Left lung (tissue), 10 donors: ENCODE measurements around the gene PAGE2B. TPM values are rescaled to one million over a fixed set of nuclear protein-coding genes. Genes with fewer than 3 reads are reported as not detected.

Source experiments
- ATAC-seq: fragments of 200-7000 bp; cut with Tn5 transposase; one replicate; pipeline ENCODE4 v1.9.1; 2020; ENCODE audit warnings: moderate library complexity
- DNase-seq, 4 donors: peaks; one replicate each; pipeline ENCODE4 v3.0.0-alpha.2; 2013 to 2020
- H3K27ac ChIP-seq, 2 donors: fragments of 200-600 bp; sonication (generic) in 1 of 2; one replicate each; pipeline versions ENCODE4 v1.5.0 to v1.8.0; 2020 to 2021
- H3K27me3 ChIP-seq, 2 donors: fragments of 200-600 bp; sonication (generic) in 1 of 2; one replicate each; pipeline versions ENCODE4 v1.5.0 to v1.8.0; 2020 to 2021
- H3K36me3 ChIP-seq, 2 donors: fragments of 200-600 bp; sonication (generic) in 1 of 2; one replicate each; pipeline versions ENCODE4 v1.5.0 to v1.8.0; 2020 to 2021
- H3K4me1 ChIP-seq, 2 donors: fragments of 200-600 bp; one replicate each; pipeline ENCODE4 v1.8.0; 2021
- H3K4me3 ChIP-seq, 2 donors: fragments of 200-600 bp; sonication (generic) in 1 of 2; one replicate each; pipeline versions ENCODE4 v1.5.0 to v1.8.0; 2020 to 2021; ENCODE audit warnings: mild to moderate bottlenecking in 1 of 2
- H3K9me3 ChIP-seq, 2 donors: fragments of 200-600 bp; sonication (generic) in 1 of 2; one replicate each; pipeline versions ENCODE4 v1.5.0 to v1.8.0; 2020 to 2021
- intact Hi-C, 2 donors: fragments of 100-400 bp; cut with DNase I; formaldehyde crosslinking; loops; one replicate each; pipeline versions ENCODE4 v1.11.2 to v1.14.2; 2022
- polyA plus RNA-seq, 6 donors: library from polyadenylated mRNA; unstranded; fragments of 120-200 nt; gene quantifications; one replicate each; pipeline ENCODE4 v1.2.1, GENCODE V29; 2013; ENCODE audit not compliant: insufficient read length in 6 of 6
- total RNA-seq, 2 donors: library from RNA; stranded (reverse); fragmentation: NEBNext Ultra II Directional; extraction: Animal tissue kit (Norgen Biotek cat#: 25700); gene quantifications; one replicate each; pipeline ENCODE4 v1.2.1, GENCODE V29; 2021
- TF ChIP-seq, protein P1 (sequence below), 2 donors: fragments of 200-600 bp; sonication (generic) in 1 of 2; IDR thresholded peaks; one replicate each; pipeline versions ENCODE4 v1.5.0 to v1.8.0; 2021; ENCODE audit warnings: antibody characterized with exemption in 2 of 2
- donor health status: DM: no; HTN: yes; CAD: no.
- donor health status: DM: no; HTN: no; CAD: no.

The PAGE2B gene
- total and polyA plus RNA-seq, 8 donors, result not detected

DNA sequence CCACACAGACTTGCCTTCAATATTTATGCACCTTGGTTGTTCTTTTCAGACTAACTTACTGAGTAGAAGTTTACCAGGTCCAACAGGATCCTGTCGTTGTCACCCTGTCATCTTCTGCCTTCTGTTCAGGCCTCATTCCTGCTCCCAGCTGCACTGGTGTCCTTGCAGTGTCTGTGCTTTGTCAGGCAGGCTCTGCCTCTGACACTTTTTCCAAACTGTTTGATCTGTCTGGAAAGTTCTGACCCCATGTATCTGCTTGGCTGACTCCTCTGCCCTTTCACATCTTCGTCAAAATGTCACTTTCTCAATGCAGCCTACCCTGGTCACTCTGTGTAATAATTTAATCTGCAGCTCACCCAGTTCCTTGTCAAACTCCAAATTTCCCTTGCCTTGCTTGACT lies 23.9 kb downstream of the PAGE2B start:
- Histone ChIP-seq H3K36me3 (no peaks in the 10 kb centered on the region), H3K9me3 (no peaks in the 10 kb centered on the region), H3K4me1 (no peaks in the 10 kb centered on the region), H3K27me3 (no peaks in the 10 kb centered on the region), H3K27ac (no peak overlapping the region), H3K4me3 (no peak overlapping the region)
- intact Hi-C loops, result no loop called here
- no peak for ATAC-seq
- TF ChIP-seq, protein P1, sequence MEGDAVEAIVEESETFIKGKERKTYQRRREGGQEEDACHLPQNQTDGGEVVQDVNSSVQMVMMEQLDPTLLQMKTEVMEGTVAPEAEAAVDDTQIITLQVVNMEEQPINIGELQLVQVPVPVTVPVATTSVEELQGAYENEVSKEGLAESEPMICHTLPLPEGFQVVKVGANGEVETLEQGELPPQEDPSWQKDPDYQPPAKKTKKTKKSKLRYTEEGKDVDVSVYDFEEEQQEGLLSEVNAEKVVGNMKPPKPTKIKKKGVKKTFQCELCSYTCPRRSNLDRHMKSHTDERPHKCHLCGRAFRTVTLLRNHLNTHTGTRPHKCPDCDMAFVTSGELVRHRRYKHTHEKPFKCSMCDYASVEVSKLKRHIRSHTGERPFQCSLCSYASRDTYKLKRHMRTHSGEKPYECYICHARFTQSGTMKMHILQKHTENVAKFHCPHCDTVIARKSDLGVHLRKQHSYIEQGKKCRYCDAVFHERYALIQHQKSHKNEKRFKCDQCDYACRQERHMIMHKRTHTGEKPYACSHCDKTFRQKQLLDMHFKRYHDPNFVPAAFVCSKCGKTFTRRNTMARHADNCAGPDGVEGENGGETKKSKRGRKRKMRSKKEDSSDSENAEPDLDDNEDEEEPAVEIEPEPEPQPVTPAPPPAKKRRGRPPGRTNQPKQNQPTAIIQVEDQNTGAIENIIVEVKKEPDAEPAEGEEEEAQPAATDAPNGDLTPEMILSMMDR (IDR thresholded peaks at IDR 0.05), result no peak
- DNase-seq, result peak in 1 of 4 donors; percentile 4

DNA sequence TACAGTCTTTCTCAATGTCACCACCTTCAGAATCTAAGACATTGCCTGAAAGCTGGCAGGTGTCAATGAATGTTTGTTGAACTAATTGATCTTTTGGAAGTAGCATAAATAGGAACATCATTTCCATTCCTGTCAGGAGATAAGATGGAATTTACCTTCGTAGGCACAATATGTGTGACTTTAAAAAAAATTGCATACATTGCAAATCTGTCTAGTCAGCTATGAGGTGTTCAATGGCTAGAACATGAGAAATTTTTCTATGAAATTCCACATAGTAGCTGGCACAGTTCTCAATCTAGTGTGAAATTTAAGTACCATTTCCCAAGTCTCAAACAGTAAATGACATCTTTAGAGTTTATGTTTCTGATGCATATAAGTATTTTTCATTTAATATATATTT lies 24.3 kb downstream of the PAGE2B start:
- H3K27ac ChIP-seq, result no peak overlapping the region
- ATAC-seq, result no peak
- DNase-seq, result no peak
- no peaks in the 10 kb centered on the region for H3K9me3 ChIP-seq
- no peaks in the 10 kb centered on the region for H3K4me1 ChIP-seq
- no peaks in the 10 kb centered on the region for H3K36me3 ChIP-seq
- TF ChIP-seq, protein P1 (IDR thresholded peaks at IDR 0.05), result no peak
- no peaks in the 10 kb centered on the region for H3K27me3 ChIP-seq
- H3K4me3 ChIP-seq, result no peak overlapping the region
- intact Hi-C loops, result no loop called here

DNA sequence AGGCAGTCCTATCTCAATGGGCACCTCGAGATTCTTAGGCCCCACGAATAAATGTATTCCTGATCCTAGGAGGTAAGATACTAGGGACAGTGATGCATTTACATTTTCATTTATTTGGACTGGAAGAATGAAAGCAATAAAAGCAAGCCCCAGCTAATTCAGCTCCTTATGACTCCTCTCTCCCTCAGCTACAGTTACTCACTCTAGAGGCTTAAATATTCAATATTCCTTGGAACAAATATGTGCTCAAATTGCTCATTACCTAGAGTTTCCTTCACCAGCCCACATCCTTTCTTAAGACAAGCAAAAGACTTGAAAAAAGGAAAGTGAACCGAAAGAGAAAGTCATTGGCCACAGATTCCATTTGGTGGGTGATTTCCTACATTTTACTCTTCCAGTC lies 27.9 kb downstream of the PAGE2B start:
- intact Hi-C loops, result no loop called here
- H3K4me1 ChIP-seq, result no peaks in the 10 kb centered on the region
- H3K4me3 ChIP-seq, result no peak overlapping the region
- no peaks in the 10 kb centered on the region for H3K9me3 ChIP-seq
- H3K36me3 ChIP-seq, result no peaks in the 10 kb centered on the region
- TF ChIP-seq, protein P1 (IDR thresholded peaks at IDR 0.05), result no peak
- no peak overlapping the region for H3K27ac ChIP-seq
- ATAC-seq (no peak), DNase-seq (no peak)
- H3K27me3 ChIP-seq, result no peaks in the 10 kb centered on the region

GRCh38 chrX:55107262-55107661 lies 32.4 kb downstream of the PAGE2B start:
- Histone ChIP-seq H3K27me3 (no peaks in the 10 kb centered on the region), H3K9me3 (no peaks in the 10 kb centered on the region), H3K27ac (no peak overlapping the region), H3K36me3 (no peaks in the 10 kb centered on the region), H3K4me3 (no peak overlapping the region), H3K4me1 (no peaks in the 10 kb centered on the region)
- TF ChIP-seq, protein P1 (IDR thresholded peaks at IDR 0.05), result no peak
- intact Hi-C loops, result no loop called here
- no peak for DNase-seq
- no peak for ATAC-seq

DNA sequence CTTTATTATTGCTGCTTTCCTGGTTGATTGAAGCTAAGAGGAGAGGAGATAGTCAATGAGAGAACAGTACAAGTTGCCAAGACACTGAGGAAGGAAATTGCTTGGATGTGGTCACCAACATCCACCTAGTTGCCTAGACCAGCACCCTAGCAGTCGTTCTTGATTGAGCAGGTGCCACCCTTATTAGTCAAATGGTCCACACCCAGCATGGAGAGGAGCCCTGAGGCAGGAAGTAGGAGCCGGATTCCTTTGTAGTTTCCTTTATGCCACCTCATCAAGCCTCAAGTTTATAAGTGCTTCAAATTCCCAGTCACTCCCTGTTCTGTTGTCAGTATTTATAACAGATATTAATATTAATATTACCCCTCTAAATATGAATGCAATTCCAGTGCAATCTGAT lies 33.1 kb downstream of the PAGE2B start:
- no peaks in the 10 kb centered on the region for H3K9me3 ChIP-seq
- no peaks in the 10 kb centered on the region for H3K27me3 ChIP-seq
- intact Hi-C loops, result no loop called here
- H3K4me3 ChIP-seq, result no peak overlapping the region
- no peak for ATAC-seq
- H3K4me1 ChIP-seq, result no peaks in the 10 kb centered on the region
- H3K36me3 ChIP-seq, result no peaks in the 10 kb centered on the region
- DNase-seq, result no peak
- TF ChIP-seq, protein P1 (IDR thresholded peaks at IDR 0.05), result no peak
- H3K27ac ChIP-seq, result no peak overlapping the region
